RWPE2 (cell line): ENCODE data around the gene CLDN4.

Source experiments
- ATAC-seq: fragments of 200-7000 bp; cut with Tn5 transposase; 3 replicates; pipeline ENCODE4 v1.9.1; 2021; ENCODE audit warnings: low read depth
- DNase-seq: peaks from one replicate; pipeline ENCODE4 v3.0.0-alpha.2; 2020; ENCODE audit warnings: low spot score
- H3K27ac ChIP-seq: fragments of 450-650 bp; 2 replicates; pipeline ENCODE4 v1.5.1; 2017; ENCODE audit warnings: mild to moderate bottlenecking; ENCODE audit not compliant: poor library complexity, severe bottlenecking
- H3K27me3 ChIP-seq: fragments of 250-450 bp; sonication (Bioruptor Pico); 2 replicates; pipeline ENCODE4 v1.5.1; 2021; ENCODE audit warnings: mild to moderate bottlenecking, moderate library complexity; ENCODE audit not compliant: insufficient read depth, poor library complexity, severe bottlenecking
- H3K36me3 ChIP-seq: fragments of 250-450 bp; sonication (Bioruptor Pico); 2 replicates; pipeline ENCODE4 v1.5.1; 2020; ENCODE audit warnings: low read depth, mild to moderate bottlenecking, moderate library complexity
- H3K4me1 ChIP-seq: fragments of 250-450 bp; sonication (Bioruptor Pico); 2 replicates; pipeline ENCODE4 v1.5.1; 2021; ENCODE audit warnings: mild to moderate bottlenecking, moderate library complexity; ENCODE audit not compliant: insufficient read depth, poor library complexity, severe bottlenecking
- H3K4me3 ChIP-seq: fragments of 250-450 bp; sonication (Bioruptor Pico); 2 replicates; pipeline ENCODE4 v1.5.1; 2021; ENCODE audit warnings: mild to moderate bottlenecking, moderate library complexity; ENCODE audit not compliant: severe bottlenecking
- H3K9me3 ChIP-seq: fragments of 250-450 bp; sonication (Bioruptor Pico); 2 replicates; pipeline ENCODE4 v1.5.1; 2021; ENCODE audit warnings: mild to moderate bottlenecking, moderate library complexity; ENCODE audit not compliant: severe bottlenecking
- TF ChIP-seq, protein P1 (sequence below): fragments of 450-650 bp; IDR thresholded peaks from one replicate; pipeline ENCODE4 v1.5.1; 2017; ENCODE audit warnings: mild to moderate bottlenecking, moderate library complexity; ENCODE audit not compliant: poor library complexity, severe bottlenecking

CLDN4 gene

DNA sequence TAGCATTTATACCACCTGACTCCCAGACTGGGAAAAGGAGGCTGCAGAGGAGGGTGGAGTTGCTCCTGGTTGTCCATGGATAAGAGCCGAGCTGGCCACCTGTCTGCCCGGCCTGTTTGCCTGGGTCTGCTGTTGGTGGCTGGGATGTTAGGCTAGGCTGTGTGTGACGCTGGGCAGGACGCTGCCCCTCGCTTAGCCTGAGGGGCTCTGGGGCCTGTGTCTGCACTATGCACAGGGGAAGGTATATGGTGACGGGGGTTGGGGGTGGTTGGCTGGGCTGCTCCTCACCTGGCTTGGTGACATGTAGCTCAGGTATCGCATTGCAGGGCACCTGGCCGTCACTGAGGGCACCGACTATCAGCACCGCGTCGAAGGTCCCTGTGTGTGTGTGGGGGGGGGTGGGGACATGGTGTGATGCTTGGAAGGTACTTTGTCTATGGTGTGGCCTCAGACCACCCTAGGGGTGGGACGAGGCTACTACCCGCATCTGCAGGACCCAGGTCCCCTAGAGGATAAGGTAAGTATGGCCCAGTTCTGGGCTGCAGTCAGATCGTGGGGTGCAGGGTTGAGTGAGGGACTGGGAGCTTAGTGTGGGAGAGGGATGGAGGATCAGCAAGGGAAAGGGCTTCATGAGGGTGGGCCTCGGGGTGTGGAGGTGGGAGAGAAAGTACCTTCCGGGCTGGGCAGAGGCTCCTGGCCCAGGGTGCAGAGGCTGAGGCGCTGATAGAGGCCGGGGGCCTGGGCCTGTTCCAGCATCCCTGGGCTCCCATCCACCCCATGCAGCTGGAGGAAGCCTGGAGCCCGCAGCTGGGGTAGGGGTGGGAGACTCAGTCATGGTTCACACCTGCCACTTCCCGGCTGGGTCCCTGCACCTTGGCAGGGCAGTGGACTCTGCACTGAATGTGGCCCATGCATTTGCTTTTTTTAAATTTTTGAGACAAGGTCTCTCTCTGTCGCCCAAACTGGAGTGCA, 9.2 kb downstream of the CLDN4 start:
- TF ChIP-seq, protein P1, sequence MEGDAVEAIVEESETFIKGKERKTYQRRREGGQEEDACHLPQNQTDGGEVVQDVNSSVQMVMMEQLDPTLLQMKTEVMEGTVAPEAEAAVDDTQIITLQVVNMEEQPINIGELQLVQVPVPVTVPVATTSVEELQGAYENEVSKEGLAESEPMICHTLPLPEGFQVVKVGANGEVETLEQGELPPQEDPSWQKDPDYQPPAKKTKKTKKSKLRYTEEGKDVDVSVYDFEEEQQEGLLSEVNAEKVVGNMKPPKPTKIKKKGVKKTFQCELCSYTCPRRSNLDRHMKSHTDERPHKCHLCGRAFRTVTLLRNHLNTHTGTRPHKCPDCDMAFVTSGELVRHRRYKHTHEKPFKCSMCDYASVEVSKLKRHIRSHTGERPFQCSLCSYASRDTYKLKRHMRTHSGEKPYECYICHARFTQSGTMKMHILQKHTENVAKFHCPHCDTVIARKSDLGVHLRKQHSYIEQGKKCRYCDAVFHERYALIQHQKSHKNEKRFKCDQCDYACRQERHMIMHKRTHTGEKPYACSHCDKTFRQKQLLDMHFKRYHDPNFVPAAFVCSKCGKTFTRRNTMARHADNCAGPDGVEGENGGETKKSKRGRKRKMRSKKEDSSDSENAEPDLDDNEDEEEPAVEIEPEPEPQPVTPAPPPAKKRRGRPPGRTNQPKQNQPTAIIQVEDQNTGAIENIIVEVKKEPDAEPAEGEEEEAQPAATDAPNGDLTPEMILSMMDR, result no peak
- no peaks in the 10 kb centered on the region for H3K36me3 ChIP-seq
- ATAC-seq (no peak), DNase-seq (no peak)
- H3K27ac ChIP-seq, result peak overlapping the region; percentile 89
- H3K4me1 ChIP-seq, result peaks cover 12% of the 10 kb centered on the region
- no peak overlapping the region for H3K4me3 ChIP-seq
- H3K9me3 ChIP-seq, result no peaks in the 10 kb centered on the region
- no peaks in the 10 kb centered on the region for H3K27me3 ChIP-seq

DNA sequence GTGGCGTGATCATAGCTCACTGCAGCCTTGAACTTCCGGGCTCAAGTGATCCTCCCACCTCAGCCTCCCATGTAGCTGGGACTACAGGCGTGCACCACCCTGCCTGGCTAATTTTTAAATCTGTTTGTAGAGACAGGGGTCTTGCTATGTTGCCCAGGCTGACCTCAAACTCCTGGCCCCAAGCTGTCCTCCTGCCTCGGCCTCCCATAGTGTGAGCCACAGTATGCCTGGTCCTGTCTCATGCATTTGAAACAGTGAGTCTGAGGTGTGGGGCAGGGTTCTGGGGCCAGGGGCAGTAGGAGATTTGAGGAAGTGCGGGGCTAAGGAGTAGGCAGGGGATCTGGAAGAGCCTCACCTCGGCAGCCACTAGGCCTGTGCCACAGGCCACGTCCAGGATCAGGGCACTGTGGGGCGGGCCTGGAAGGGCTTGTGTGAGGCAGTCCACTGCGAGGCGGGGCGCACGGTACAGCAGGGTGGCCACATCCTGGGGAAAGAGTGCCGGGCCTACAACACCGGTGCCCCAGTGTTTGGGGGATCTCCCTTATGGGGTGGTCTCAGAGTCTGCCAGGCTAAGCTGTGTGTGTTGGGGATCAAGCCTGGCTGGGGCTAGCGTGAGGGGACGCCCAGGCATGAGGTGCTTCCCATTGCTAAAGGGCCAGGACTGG, 10.1 kb downstream of the CLDN4 start:
- TF ChIP-seq, protein P1, result no peak
- Histone ChIP-seq H3K27ac (peak overlapping the region; percentile 55), H3K4me1 (peaks cover 16% of the 10 kb centered on the region), H3K36me3 (no peaks in the 10 kb centered on the region), H3K9me3 (no peaks in the 10 kb centered on the region), H3K27me3 (no peaks in the 10 kb centered on the region), H3K4me3 (no peak overlapping the region)
- DNase-seq (no peak), ATAC-seq (no peak)

GRCh38 chr7:73841689-73842066, 10.9 kb downstream of the CLDN4 start:
- Histone ChIP-seq H3K27ac (peak overlapping the region; percentile 55), H3K4me3 (peak overlapping the region; percentile 38), H3K9me3 (no peaks in the 10 kb centered on the region), H3K27me3 (no peaks in the 10 kb centered on the region), H3K4me1 (peaks cover 16% of the 10 kb centered on the region), H3K36me3 (no peaks in the 10 kb centered on the region)
- TF ChIP-seq, protein P1, result no peak
- ATAC-seq (peak; percentile 5; the same call in 2 of the 3 replicates), DNase-seq (no peak)

DNA sequence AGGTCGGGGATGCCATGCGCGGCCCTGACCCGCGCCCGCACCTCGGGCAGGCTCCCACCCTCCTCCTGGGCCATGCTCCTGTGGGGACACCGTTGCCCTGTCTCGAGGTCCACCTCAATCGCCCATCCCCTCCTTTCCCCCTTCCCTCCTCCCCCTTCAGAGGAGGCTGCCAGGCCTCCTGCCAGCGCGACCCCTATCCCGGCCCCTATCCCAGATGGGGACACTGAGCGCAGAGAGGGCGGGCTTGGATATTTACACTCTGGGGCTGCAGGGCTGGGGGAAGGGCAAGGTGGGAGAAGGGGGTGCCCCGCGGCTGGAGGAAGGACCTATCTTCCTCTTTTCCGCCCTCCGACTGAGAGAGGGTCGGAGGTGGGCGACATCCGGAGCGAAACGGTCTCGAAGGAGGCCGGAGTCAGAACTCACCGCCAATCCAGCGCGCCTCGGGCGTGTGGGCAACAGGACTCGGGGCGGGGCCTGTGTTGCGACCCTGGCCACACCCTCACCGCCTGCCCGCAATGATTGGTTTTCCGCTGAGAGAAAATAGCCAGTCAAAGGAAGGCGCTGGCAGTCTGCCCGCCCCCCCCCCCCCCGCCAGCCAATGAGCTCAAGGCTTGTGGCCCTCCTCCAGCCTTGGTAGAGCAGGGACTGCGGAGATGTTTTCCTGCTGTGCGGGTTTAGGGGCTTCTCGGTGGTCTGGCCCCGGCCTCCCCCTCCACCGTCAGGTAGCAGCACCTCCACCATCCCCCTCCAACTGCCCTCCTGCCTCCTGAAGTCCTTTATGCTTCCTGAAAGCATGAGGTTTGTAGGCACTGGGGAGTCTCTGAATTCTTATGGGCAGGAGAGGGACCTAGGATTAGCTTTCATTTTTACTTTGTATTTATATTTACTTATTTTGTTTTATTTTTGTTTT, 11.5 kb downstream of the CLDN4 start, which contains the start of gene METTL27:
Gene METTL27 (minus strand): TSS at position 450 of the 910 bp plus-strand sequence. CDS start 376 bp downstream, at position 74.
- Histone ChIP-seq H3K9me3 (no peaks in the 10 kb centered on the region), H3K4me3 (peak within 1 kb of the TSS; percentile 38), H3K27me3 (no peaks in the 10 kb centered on the region), H3K4me1 (peaks cover 16% of the 10 kb centered on the region), H3K36me3 (no peaks in the 10 kb centered on the region), H3K27ac (peak within 1 kb of the TSS; percentile 55)
- TF ChIP-seq, protein P1, result no peak
- ATAC-seq (peak; percentile 85), DNase-seq (peak; percentile 94)
